Progenitor cell of endocrine pancreas (in vitro differentiated cells): ENCODE results near the gene UPK3A. TPM values are rescaled to one million over a fixed set of nuclear protein-coding genes. Genes with fewer than 3 reads are reported as not detected.

Experiments used
- DNase-seq: peaks from one replicate; pipeline ENCODE4 v3.0.0; 2021; ENCODE audit warnings: low spot score; ENCODE audit not compliant: unreplicated experiment
- H3K27ac Mint-ChIP-seq: 2 replicates; pipeline ENCODE4 v1.8.0; 2021; ENCODE audit warnings: mild to moderate bottlenecking, moderate library complexity, mixed read lengths
- H3K27me3 Mint-ChIP-seq: 2 replicates; pipeline ENCODE4 v1.8.0; 2021; ENCODE audit warnings: mixed read lengths
- H3K36me3 Mint-ChIP-seq: 2 replicates; pipeline ENCODE4 v1.8.0; 2022; ENCODE audit warnings: mixed read lengths; ENCODE audit not compliant: insufficient read depth
- H3K4me1 Mint-ChIP-seq: 2 replicates; pipeline ENCODE4 v1.8.0; 2021; ENCODE audit warnings: low read depth, mixed read lengths
- H3K4me3 Mint-ChIP-seq: 2 replicates; pipeline ENCODE4 v1.8.0; 2021; ENCODE audit warnings: low read depth, mild to moderate bottlenecking, moderate library complexity, mixed read lengths
- H3K9me3 Mint-ChIP-seq: 2 replicates; pipeline ENCODE4 v1.8.0; 2021; ENCODE audit warnings: low read depth, mixed read lengths
- CTCF ChIP-seq: fragments of 200-600 bp; sonication (generic); IDR thresholded peaks from one replicate; pipeline ENCODE4 v1.5.0; 2021; ENCODE audit warnings: antibody characterized with exemption, mild to moderate bottlenecking; ENCODE audit not compliant: unreplicated experiment
- total RNA-seq: library from RNA; stranded (reverse); gene quantifications from 2 replicates; pipeline ENCODE4 v1.2.1, GENCODE V29; 2021

The UPK3A gene
- total RNA-seq, 1 donor from 2014 or later = 0.57 TPM

- peaks cover 5% of the 10 kb centered on the region for H3K27me3 Mint-ChIP-seq
- peak; percentile 100 for DNase-seq
- peaks cover 36% of the 10 kb centered on the region for H3K4me1 Mint-ChIP-seq
- no peaks in the 10 kb centered on the region for H3K36me3 Mint-ChIP-seq
- no peak for TF ChIP-seq CTCF
- peak within 1 kb of the TSS; percentile 95 for H3K27ac Mint-ChIP-seq
- peak within 1 kb of the TSS; percentile 82 for H3K4me3 Mint-ChIP-seq
- H3K9me3 Mint-ChIP-seq = no peaks in the 10 kb centered on the region
Observed at GRCh38 chr22:45309422-45310227, 24.9 kb downstream of the UPK3A start, which contains the start of gene FAM118A. FAM118A (plus strand) TSS chr22:45309934; CDS start chr22:45322380, 12,446 bp downstream.

GRCh38 chr22:45310331-45310976, 25.7 kb downstream of the UPK3A start:
- DNase-seq = no peak

GRCh38 chr22:45310977-45311531, 26.3 kb downstream of the UPK3A start:
- peaks cover 5% of the 10 kb centered on the region for H3K27me3 Mint-ChIP-seq
- peak overlapping the region; percentile 54 for H3K27ac Mint-ChIP-seq
- H3K4me3 Mint-ChIP-seq = peak overlapping the region; percentile 82
- no peaks in the 10 kb centered on the region for H3K36me3 Mint-ChIP-seq
- no peak for TF ChIP-seq CTCF
- H3K4me1 Mint-ChIP-seq = peaks cover 39% of the 10 kb centered on the region
- no peak for DNase-seq
- no peaks in the 10 kb centered on the region for H3K9me3 Mint-ChIP-seq

More at GRCh38 chr22:45310331-45310976, 25.7 kb downstream of the UPK3A start:
- peaks cover 39% of the 10 kb centered on the region for H3K4me1 Mint-ChIP-seq
- H3K9me3 Mint-ChIP-seq = no peaks in the 10 kb centered on the region
- peak overlapping the region; percentile 54 for H3K27ac Mint-ChIP-seq
- H3K36me3 Mint-ChIP-seq = no peaks in the 10 kb centered on the region
- no peak for TF ChIP-seq CTCF
- peak overlapping the region; percentile 82 for H3K4me3 Mint-ChIP-seq
- peaks cover 5% of the 10 kb centered on the region for H3K27me3 Mint-ChIP-seq

GRCh38 chr22:45312415-45312814, 27.7 kb downstream of the UPK3A start:
- H3K9me3 Mint-ChIP-seq = no peaks in the 10 kb centered on the region
- H3K36me3 Mint-ChIP-seq = no peaks in the 10 kb centered on the region
- no peak for TF ChIP-seq CTCF
- H3K27me3 Mint-ChIP-seq = peaks cover 5% of the 10 kb centered on the region
- DNase-seq = no peak
- H3K4me1 Mint-ChIP-seq = peaks cover 45% of the 10 kb centered on the region
- no peak overlapping the region for H3K27ac Mint-ChIP-seq
- H3K4me3 Mint-ChIP-seq = no peak overlapping the region

- no peak overlapping the region for H3K4me3 Mint-ChIP-seq
- H3K4me1 Mint-ChIP-seq = peaks cover 45% of the 10 kb centered on the region
- no peaks in the 10 kb centered on the region for H3K9me3 Mint-ChIP-seq
- DNase-seq = no peak
- no peaks in the 10 kb centered on the region for H3K36me3 Mint-ChIP-seq
- H3K27ac Mint-ChIP-seq = no peak overlapping the region
- peaks cover 5% of the 10 kb centered on the region for H3K27me3 Mint-ChIP-seq
- no peak for TF ChIP-seq CTCF
Observed at GRCh38 chr22:45312856-45313255, 28.1 kb downstream of the UPK3A start.
